HG03066 (cell line): ENCODE data around the gene MAJIN.
"Not testable (repeated sequence)": the region's sequence is repeated elsewhere in the genome, so short reads cannot be mapped to it uniquely, and the experiment has no call there.

Experiments used
- ATAC-seq: cut with Tn5 transposase; IDR thresholded peaks from one replicate; pipeline ENCODE4 v1.9.1; 2021; ENCODE audit warnings: low read depth; ENCODE audit not compliant: unreplicated experiment

Gene MAJIN

GRCh38 chr11:64971421-64972233 lies at the start of gene MAJIN:
TSS of gene MAJIN (minus strand) at chr11:64972108. CDS start at chr11:64959405, 12,703 bp downstream.
- ATAC-seq = no peak

GRCh38 chr11:65021509-65021908 lies 49.6 kb upstream of the MAJIN start:
- no peak for ATAC-seq

GRCh38 chr11:65021003-65021402 lies 49.1 kb upstream of the MAJIN start:
- ATAC-seq = no peak

- ATAC-seq = no peak
Measured at GRCh38 chr11:65019824-65020223, 47.9 kb upstream of the MAJIN start.

GRCh38 chr11:65017937-65018336 lies 46.0 kb upstream of the MAJIN start:
- no peak for ATAC-seq

GRCh38 chr11:65016705-65017104 lies 44.8 kb upstream of the MAJIN start:
- no peak for ATAC-seq

- ATAC-seq = peak; percentile 5
Measured at GRCh38 chr11:65014726-65015227, 42.9 kb upstream of the MAJIN start.

GRCh38 chr11:65013888-65014725 lies 42.2 kb upstream of the MAJIN start, which contains the start of gene ARL2:
TSS of gene ARL2 (plus strand) at chr11:65014160. CDS start at chr11:65014208, 48 bp downstream.
- peak; percentile 64 for ATAC-seq

- ATAC-seq = peak; percentile 71
Measured at GRCh38 chr11:65013130-65013887, 41.4 kb upstream of the MAJIN start.

- no peak for ATAC-seq
Measured at GRCh38 chr11:65008873-65009272, 37.0 kb upstream of the MAJIN start.

- no peak for ATAC-seq
Measured at GRCh38 chr11:65008016-65008415, 36.1 kb upstream of the MAJIN start.

GRCh38 chr11:65003968-65004367 lies 32.1 kb upstream of the MAJIN start:
- ATAC-seq = not testable (repeated sequence)

GRCh38 chr11:65003282-65003681 lies 31.4 kb upstream of the MAJIN start:
- no peak for ATAC-seq

GRCh38 chr11:65002706-65003105 lies 30.8 kb upstream of the MAJIN start:
- no peak for ATAC-seq

- ATAC-seq = no peak
Measured at GRCh38 chr11:64999478-64999877, 27.6 kb upstream of the MAJIN start.

GRCh38 chr11:64998690-64999431 lies 27.0 kb upstream of the MAJIN start:
- ATAC-seq = no peak

GRCh38 chr11:64998141-64998540 lies 26.2 kb upstream of the MAJIN start:
- no peak for ATAC-seq

GRCh38 chr11:64996710-64997380 lies 24.9 kb upstream of the MAJIN start, which contains the start of gene BATF2:
TSS of gene BATF2 (minus strand) at chr11:64996971. CDS start at chr11:64996914, 57 bp downstream.
- ATAC-seq = no peak

- ATAC-seq = no peak
Measured at GRCh38 chr11:64996327-64996709, 24.4 kb upstream of the MAJIN start.
